ENCODE results near the gene ZC3H18.
"Not testable (repeated sequence)": the region's sequence is repeated elsewhere in the genome, so short reads cannot be mapped to it uniquely, and the experiment has no call there.

The ZC3H18 gene

DNA sequence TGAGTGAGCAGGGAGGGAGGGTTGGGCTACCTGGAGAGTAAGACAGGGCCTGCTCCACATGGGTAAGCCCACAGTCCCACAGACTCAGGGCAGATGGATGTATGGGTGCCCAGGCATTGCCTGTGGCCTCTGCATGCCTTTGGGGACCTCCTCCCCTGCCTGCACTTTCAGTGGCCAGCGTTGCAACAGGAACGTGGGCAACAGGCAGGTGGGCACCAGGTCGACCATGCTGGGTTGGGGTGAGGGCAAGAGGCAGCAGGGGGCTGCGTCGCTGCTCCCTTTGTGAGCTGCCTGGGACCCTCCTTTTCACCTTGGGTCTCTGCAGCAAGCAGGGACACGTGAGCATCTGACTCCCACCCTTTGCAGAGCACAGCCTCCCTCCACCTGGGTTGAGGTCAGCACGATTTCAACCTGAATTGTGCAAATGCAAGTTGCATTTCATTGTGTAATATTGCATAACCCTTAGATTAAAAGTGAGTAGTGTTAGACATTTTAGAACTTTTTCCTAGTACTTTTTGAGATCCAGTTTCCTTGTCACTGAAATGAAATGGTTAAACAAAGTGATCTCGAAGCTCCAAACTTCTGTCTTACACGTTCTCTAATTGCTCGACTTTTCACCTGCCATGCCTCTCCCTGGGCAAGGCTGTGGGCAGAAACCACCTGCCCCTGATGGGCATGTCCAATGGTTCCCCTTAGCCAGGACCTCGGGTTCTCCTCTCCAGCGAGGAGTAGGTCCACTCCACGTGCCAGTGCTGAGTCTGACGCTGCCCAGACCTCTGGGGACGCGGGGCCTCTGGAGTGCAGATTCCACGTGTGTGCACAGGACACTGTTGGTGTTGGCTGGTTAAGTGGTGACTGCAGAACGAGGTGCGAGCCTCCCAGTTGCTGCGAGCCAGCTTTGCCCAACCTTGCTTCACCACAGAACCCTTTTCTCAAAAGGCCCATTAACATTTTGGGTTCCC lies 35.3 kb downstream of the ZC3H18 start:
- no peak for DNase-seq (ENCODE audit: low spot score)

- no peak for DNase-seq (ENCODE audit: low spot score)
Observed at GRCh38 chr16:88606148-88606757, 36.0 kb downstream of the ZC3H18 start.

DNA sequence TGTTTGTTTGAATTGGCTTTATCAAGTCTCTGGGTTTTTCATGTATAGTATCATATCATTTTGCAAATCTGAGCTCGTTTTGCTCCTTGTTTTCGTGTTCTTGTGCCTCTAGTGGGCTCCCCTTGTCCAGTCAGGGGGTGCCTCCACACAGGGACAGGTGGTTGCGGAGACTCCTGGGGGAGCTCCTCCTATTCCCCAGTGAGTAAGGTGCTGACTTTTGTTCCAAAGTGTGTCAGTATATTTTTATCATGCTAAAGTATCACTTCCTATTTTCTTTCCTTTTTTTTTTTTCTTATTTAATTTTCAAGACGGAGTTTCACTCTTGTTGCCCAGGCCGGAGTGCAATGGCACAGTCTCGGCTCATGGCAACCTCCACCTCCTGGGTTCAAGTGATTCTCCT lies 37.9 kb downstream of the ZC3H18 start:
- no peak for DNase-seq (ENCODE audit: low spot score)

- DNase-seq (ENCODE audit: low spot score) = not testable (repeated sequence)
Observed at GRCh38 chr16:88609426-88609825, 39.2 kb downstream of the ZC3H18 start.

DNA sequence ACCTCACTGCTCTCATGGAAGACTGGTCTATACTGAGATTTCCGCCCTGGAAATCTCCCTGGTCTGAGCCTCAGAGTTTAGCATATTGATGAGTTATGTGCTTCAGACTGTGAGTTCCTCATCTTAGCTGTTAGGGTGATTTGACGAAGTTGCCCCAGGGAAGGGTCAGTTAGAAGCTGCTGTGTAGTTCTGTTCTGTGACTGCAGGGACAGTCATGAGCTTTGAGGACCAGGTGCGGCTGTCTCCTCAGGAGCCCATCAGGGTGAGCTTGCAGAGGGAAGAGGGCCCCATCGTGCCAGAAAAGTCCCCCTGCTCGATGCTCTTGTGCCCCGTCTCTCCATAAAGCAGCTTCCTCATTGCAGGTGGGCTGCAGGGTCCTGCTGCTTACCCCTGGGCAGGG lies 39.9 kb downstream of the ZC3H18 start:
- no peak for DNase-seq (ENCODE audit: low spot score)

GRCh38 chr16:88610909-88611812 lies 41.0 kb downstream of the ZC3H18 start:
- DNase-seq (ENCODE audit: low spot score) = no peak

GRCh38 chr16:88613293-88613692 lies 43.1 kb downstream of the ZC3H18 start:
- no peak for DNase-seq (ENCODE audit: low spot score)

- DNase-seq (ENCODE audit: low spot score) = no peak
Observed at GRCh38 chr16:88613911-88614817, 44.0 kb downstream of the ZC3H18 start.

DNA sequence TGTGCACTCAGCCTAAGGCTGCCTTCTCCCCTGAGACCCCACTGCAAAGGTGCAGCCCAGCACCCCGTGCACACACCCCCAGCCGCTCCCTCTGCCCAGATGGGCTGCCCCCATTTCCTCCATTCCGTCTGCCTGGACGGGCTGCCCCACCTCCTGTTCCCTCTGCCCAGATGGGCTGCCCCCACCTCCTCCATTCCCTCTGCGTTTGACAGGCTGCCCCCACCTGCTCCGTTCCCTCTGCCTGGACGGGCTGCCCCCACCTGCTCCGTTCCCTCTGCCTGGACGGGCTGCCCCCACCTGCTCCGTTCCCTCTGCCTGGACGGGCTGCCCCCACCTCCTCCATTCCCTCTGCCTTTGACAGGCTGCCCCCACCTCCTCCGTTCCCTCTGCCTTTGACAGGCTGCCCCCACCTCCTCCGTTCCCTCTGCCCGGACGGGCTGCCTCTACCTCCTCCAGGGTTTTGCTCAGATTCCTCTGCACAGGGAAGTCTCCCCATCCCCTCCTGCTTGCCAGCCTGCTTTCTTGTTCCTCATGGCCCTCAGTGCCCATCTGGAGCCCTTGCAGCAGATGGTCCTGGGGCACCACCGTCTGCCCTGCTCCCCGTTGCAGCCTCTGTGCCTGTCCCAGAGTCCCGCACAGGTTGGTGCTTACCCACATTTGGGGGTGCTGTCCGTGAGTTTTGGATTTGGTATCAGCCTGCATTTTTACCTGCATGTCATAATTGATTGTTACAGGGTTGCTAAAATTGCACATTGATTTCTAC lies 44.8 kb downstream of the ZC3H18 start:
- no peak for DNase-seq (ENCODE audit: low spot score)

- DNase-seq (ENCODE audit: low spot score) = no peak
Observed at GRCh38 chr16:88616320-88616719, 46.1 kb downstream of the ZC3H18 start.

DNA sequence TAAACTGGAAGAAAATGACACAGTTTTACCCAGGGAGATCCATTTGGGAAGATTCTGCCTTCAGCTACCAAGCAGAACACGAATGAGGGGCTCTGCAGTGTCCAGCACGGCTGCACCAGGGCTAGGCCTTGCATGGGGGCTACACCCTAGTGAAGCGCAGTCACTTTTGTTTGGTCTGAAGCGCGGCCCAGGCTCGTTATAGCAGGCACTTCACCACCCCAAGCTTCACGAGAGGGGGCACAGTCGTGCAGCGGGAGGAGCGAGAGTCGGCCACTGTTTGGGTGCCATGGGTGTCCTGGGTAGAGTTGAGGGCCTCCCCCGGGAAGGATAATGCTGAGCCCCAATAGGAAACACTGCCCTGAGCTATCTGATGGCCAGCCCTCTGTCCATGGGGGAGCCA lies 46.5 kb downstream of the ZC3H18 start:
- no peak for DNase-seq (ENCODE audit: low spot score)

DNA sequence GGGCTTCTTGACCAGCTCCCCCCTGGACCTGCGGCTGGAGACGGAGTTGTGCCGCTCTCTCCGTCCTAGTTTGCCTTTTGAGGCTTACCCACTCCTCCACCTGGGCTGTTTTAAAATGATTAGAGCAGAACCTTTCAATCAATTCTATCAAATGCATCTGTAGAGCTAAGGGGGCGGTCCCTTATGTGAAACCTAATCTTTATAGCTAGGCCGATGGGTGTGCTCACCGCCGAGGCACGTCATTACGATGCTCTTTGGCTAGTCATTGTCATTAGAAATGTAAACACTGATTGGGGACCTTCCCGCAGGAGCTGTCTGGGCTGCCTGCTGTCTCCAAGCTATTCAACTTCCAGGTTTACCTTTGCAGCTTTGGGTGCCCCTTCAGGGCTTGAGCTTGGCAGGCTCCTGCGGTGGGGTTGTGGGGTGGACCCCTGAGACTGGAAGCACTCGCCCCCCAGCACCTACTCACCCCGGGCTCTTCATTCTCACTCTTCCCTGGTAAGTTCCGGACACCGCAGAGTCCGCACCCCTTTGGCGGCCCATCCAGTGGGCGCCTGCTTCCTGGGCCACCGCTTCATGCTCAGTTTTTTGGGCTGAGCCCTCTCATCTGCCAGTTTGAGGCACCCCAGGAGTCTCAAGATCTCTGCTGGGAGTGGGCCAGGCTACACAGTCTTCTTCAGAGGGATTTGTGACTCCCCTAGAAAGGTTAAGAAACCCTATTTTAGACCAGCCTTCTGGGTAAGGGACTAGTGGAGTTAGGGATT lies 47.2 kb downstream of the ZC3H18 start:
- no peak for DNase-seq (ENCODE audit: low spot score)

DNA sequence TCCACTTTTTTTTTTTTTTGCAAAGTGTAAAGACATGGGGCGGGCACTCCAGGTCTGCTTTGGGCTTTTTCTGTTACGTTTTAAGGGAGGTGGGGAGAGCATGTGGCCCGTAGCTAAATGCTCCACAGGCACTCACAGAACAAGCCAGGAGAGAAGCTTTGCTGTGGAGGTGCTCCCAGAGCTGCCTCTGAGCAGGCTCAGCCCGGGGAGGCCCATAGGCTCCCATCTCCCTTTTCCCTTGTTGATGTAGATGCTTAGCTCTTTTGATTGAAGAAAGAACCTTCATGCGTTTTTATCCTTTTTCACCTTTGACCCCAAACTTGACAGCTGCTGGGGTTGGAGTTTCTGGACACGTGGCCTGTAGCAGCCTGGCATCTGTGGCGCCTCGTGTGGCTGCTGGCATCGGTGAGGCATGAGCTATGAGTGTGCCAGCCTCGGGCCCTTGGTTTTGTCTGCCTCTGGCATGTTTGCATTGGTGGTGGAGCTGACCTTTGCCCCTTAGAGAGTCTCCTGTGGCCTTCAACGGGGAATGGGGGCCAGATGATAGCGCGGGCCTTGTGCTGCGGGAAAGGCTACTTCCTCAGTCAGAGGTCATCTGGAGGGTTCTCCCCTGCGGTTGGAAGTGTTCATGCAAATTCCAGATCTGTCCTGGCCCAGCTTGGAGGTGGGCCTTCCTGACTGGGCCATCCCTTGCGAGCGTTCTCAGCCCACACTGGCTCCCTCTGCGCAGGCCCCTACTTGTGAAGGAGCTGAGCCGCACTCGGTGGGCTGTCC lies 48.2 kb downstream of the ZC3H18 start:
- DNase-seq (ENCODE audit: low spot score) = no peak

- no peak for DNase-seq (ENCODE audit: low spot score)
Observed at GRCh38 chr16:88618956-88619667, 48.9 kb downstream of the ZC3H18 start.

- DNase-seq (ENCODE audit: low spot score) = no peak
Observed at GRCh38 chr16:88619859-88620815, 49.9 kb downstream of the ZC3H18 start.

GRCh38 chr16:88622125-88622524 lies 51.9 kb downstream of the ZC3H18 start:
- no peak for DNase-seq (ENCODE audit: low spot score)

DNA sequence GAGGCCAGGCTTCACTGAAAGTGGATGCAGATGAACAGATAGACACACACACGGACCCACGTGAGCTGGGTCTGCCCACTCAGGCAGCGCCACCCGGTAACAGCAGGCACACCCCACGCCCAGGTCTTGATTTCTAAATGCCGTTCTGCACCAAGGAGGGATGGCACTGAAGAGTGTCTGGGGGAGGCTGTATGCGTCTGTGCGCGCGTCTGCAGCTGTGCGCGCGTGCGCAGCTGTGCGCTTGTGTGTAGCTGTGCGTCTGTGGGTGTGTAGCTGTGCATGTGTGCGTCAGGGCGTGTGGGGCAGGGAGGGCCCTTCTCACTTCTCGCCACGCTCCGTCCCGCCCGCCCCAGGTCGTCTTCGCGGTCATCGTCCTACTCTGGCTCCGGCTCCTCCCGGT lies 52.7 kb downstream of the ZC3H18 start:
- DNase-seq (ENCODE audit: low spot score) = no peak
